ENCODE results near the gene HBG2.

The HBG2 gene

GRCh38 chr11:5226732-5227310, 27.8 kb downstream of the HBG2 start, which contains the start of gene HBB:
Gene HBB (minus strand): TSS chr11:5227071. CDS start chr11:5227021, 50 bp downstream.
- no peak for DNase-seq

GRCh38 chr11:5225480-5225871, 29.1 kb downstream of the HBG2 start:
- DNase-seq: no peak

GRCh38 chr11:5224538-5225479, 29.8 kb downstream of the HBG2 start:
- DNase-seq: no peak

- DNase-seq: no peak
These were observed 30.9 kb downstream of the HBG2 start for GRCh38 chr11:5223686-5224085.

GRCh38 chr11:5223146-5223545, 31.4 kb downstream of the HBG2 start:
- no peak for DNase-seq

- no peak for DNase-seq
These were observed 44.1 kb downstream of the HBG2 start for GRCh38 chr11:5210376-5210885.

GRCh38 chr11:5204787-5205186, 49.8 kb downstream of the HBG2 start:
- no peak for DNase-seq

- DNase-seq: no peak
These were observed 51.2 kb downstream of the HBG2 start for GRCh38 chr11:5203366-5203765.

Measured in activated CD4-positive, alpha-beta T cell treated with anti-CD3 and anti-CD28 coated beads, Interleukin-2, amount 50 U/mL, for 48 hours (primary cell).